Stomach (tissue), 4 donors: ENCODE results near the gene DENND6B.

Source experiments
- CTCF ChIP-seq, 7 experiments: fragments of 450-650 bp in 4 of 7; fragments of 200-600 bp in 3 of 7; sonication (generic) in 3 of 7; IDR thresholded peaks; one replicate each; pipeline ENCODE4 v1.5.1; 2016 to 2019; ENCODE audit warnings: antibody characterized with exemption in 7 of 7, control low read depth in 2 of 7, mild to moderate bottlenecking in 1 of 7
- EP300 ChIP-seq: sonication (generic); formaldehyde crosslinking; IDR thresholded peaks from one replicate; pipeline ENCODE4 v1.6.1; 2017; ENCODE audit warnings: antibody characterized with exemption
- POLR2A ChIP-seq, 4 donors: fragments of 450-650 bp; IDR thresholded peaks; one replicate each; pipeline ENCODE4 v1.6.1; 2016; ENCODE audit warnings: antibody characterized with exemption in 4 of 4, control low read depth in 2 of 4, mild to moderate bottlenecking in 1 of 4, moderate library complexity in 1 of 4
- POLR2AphosphoS5 ChIP-seq, 3 donors: sonication (generic); formaldehyde crosslinking; IDR thresholded peaks; one replicate each; pipeline ENCODE4 v1.6.1; 2016; ENCODE audit warnings: antibody characterized with exemption in 3 of 3

- TF ChIP-seq EP300 (no peak), CTCF (IDR thresholded peaks at IDR 0.05) (no peak), POLR2AphosphoS5 (IDR thresholded peaks at IDR 0.05) (no peak), POLR2A (IDR thresholded peaks at IDR 0.05) (no peak)
Observed at GRCh38 chr22:50260801-50261614, 65.8 kb downstream of the DENND6B start.
